Measurements from ENCODE around the gene RAB9A.
A peak's percentile ranks its signal among the peaks of the same experiment; 100 is the strongest.
"Not testable (repeated sequence)": the region's sequence is repeated elsewhere in the genome, so short reads cannot be mapped to it uniquely, and the experiment has no call there.

The RAB9A gene, protein sequence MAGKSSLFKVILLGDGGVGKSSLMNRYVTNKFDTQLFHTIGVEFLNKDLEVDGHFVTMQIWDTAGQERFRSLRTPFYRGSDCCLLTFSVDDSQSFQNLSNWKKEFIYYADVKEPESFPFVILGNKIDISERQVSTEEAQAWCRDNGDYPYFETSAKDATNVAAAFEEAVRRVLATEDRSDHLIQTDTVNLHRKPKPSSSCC

GRCh38 chrX:13688958-13689740 is at the start of gene RAB9A:
Gene RAB9A, plus strand, starts transcription at chrX:13689128. Its CDS starts 19,619 bp downstream, at chrX:13708747.
- TF ChIP-seq, protein P1, sequence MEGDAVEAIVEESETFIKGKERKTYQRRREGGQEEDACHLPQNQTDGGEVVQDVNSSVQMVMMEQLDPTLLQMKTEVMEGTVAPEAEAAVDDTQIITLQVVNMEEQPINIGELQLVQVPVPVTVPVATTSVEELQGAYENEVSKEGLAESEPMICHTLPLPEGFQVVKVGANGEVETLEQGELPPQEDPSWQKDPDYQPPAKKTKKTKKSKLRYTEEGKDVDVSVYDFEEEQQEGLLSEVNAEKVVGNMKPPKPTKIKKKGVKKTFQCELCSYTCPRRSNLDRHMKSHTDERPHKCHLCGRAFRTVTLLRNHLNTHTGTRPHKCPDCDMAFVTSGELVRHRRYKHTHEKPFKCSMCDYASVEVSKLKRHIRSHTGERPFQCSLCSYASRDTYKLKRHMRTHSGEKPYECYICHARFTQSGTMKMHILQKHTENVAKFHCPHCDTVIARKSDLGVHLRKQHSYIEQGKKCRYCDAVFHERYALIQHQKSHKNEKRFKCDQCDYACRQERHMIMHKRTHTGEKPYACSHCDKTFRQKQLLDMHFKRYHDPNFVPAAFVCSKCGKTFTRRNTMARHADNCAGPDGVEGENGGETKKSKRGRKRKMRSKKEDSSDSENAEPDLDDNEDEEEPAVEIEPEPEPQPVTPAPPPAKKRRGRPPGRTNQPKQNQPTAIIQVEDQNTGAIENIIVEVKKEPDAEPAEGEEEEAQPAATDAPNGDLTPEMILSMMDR (IDR thresholded peaks at IDR 0.05; ENCODE audit: control insufficient read depth, insufficient read depth, low read depth, low read length, missing control alignments), result no peak
- H3K4me3 ChIP-seq (ENCODE audit: control insufficient read depth, low read depth, low read length), result peak within 1 kb of the TSS; percentile 91
- DNase-seq (ENCODE audit: low read depth), result no peak

DNA sequence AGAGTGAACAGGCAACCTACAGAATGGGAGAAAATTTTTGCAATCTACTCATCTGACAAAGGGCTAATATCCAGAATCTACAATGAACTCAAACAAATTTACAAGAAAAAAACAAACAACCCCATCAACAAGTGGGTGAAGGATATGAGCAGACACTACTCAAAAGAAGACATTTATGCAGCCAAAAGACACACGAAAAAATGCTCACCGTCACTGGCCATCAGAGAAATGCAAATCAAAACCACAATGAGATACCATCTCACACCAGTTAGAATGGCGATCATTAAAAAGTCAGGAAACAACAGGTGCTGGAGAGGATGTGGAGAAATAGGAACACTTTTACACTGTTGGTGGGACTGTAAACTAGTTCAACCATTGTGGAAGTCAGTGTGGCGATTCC is 47.2 kb upstream of the RAB9A start:
- not testable (repeated sequence) for H3K4me3 ChIP-seq (ENCODE audit: control insufficient read depth, low read depth, low read length); DNase-seq (ENCODE audit: low read depth)

GRCh38 chrX:13645464-13646153 is 43.3 kb upstream of the RAB9A start:
- TF ChIP-seq, protein P1 (IDR thresholded peaks at IDR 0.05; ENCODE audit: control insufficient read depth, insufficient read depth, low read depth, low read length, missing control alignments), result no peak
- H3K4me3 ChIP-seq (ENCODE audit: control insufficient read depth, low read depth, low read length), result no peak overlapping the region

DNA sequence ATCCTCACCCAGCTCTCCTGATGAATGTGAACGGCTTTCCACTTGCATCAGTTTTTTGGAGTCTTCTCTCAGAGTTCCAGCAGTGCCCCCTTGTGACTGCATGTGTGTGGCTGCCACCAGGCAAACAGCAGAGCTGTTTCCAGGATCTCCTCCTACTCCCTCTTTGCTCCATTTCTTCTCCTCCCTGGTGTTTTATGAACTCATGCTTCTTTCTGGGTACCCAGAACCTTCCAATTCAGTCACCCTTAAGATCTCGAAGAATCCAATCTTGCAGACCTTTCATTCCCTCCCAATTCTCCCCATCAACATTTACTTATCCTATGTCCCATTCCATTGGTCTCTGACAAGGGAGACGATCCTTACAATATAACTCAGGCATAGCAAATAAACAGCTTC is 42.8 kb upstream of the RAB9A start:
- DNase-seq (ENCODE audit: low read depth), result no peak
- TF ChIP-seq, protein P1 (IDR thresholded peaks at IDR 0.05; ENCODE audit: control insufficient read depth, insufficient read depth, low read depth, low read length, missing control alignments), result peak; percentile 88
- no peak overlapping the region for H3K4me3 ChIP-seq (ENCODE audit: control insufficient read depth, low read depth, low read length)

More at GRCh38 chrX:13645464-13646153, 43.3 kb upstream of the RAB9A start:
- no peak for DNase-seq (ENCODE audit: low read depth)

- TF ChIP-seq, protein P1 (IDR thresholded peaks at IDR 0.05; ENCODE audit: control insufficient read depth, insufficient read depth, low read depth, low read length, missing control alignments), result no peak
- DNase-seq (ENCODE audit: low read depth), result no peak
- no peak overlapping the region for H3K4me3 ChIP-seq (ENCODE audit: control insufficient read depth, low read depth, low read length)
Observed at GRCh38 chrX:13647709-13648212, 41.2 kb upstream of the RAB9A start.

GRCh38 chrX:13648336-13648735 is 40.6 kb upstream of the RAB9A start:
- not testable (repeated sequence) for DNase-seq (ENCODE audit: low read depth); H3K4me3 ChIP-seq (ENCODE audit: control insufficient read depth, low read depth, low read length)

GRCh38 chrX:13649838-13650237 is 39.1 kb upstream of the RAB9A start:
- H3K4me3 ChIP-seq (ENCODE audit: control insufficient read depth, low read depth, low read length), result no peak overlapping the region
- DNase-seq (ENCODE audit: low read depth), result no peak
- TF ChIP-seq, protein P1 (IDR thresholded peaks at IDR 0.05; ENCODE audit: control insufficient read depth, insufficient read depth, low read depth, low read length, missing control alignments), result no peak
